Activated T-cell treated with anti-CD3 and anti-CD28 coated beads, Interleukin-2, amount 50 U/mL, for 72 hours (primary cell): Measurements from ENCODE around the gene ELL3. TPM values are rescaled to one million over a fixed set of nuclear protein-coding genes. Genes with fewer than 3 reads are reported as not detected.

Source experiments
- ATAC-seq, 2 donors: fragments of 150-1000 bp; cut with Tn5 transposase; replicated peaks in 1 of 2; 2 replicates each; pipeline ENCODE4 v1.10.0; 2021; ENCODE audit warnings: moderate library complexity in 2 of 2, mild to moderate bottlenecking in 1 of 2
- DNase-seq, 2 donors: peaks; one replicate each; pipeline ENCODE4 v3.0.0; 2021 to 2022; ENCODE audit warnings: mixed read lengths in 1 of 2
- H3K27ac Mint-ChIP-seq: one replicate; pipeline ENCODE4 v1.8.0; 2022; ENCODE audit warnings: mild to moderate bottlenecking, moderate library complexity, mixed read lengths
- H3K27me3 Mint-ChIP-seq: one replicate; pipeline ENCODE4 v1.8.0; 2022; ENCODE audit warnings: low read depth, mixed read lengths
- H3K36me3 Mint-ChIP-seq, 2 donors: one replicate each; pipeline ENCODE4 v1.8.0; 2022; ENCODE audit warnings: mixed read lengths in 2 of 2, mild to moderate bottlenecking in 1 of 2; ENCODE audit not compliant: insufficient read depth in 2 of 2
- H3K4me1 Mint-ChIP-seq: one replicate; pipeline ENCODE4 v1.8.0; 2022; ENCODE audit warnings: low read depth, mixed read lengths
- H3K4me3 Mint-ChIP-seq, 2 donors: one replicate each; pipeline ENCODE4 v1.8.0; 2022; ENCODE audit warnings: mild to moderate bottlenecking in 2 of 2, mixed read lengths in 2 of 2, moderate library complexity in 2 of 2
- H3K9me3 Mint-ChIP-seq, 2 donors: one replicate each; pipeline ENCODE4 v1.8.0; 2022; ENCODE audit warnings: mixed read lengths in 2 of 2
- total RNA-seq, 2 donors: library from RNA; stranded (reverse); gene quantifications; one replicate each; pipeline ENCODE4 v1.2.3, GENCODE V29; 2022

ELL3 gene
- total RNA-seq, 2 donors from 2014 or later: 2.2 to 4.3 TPM

DNA sequence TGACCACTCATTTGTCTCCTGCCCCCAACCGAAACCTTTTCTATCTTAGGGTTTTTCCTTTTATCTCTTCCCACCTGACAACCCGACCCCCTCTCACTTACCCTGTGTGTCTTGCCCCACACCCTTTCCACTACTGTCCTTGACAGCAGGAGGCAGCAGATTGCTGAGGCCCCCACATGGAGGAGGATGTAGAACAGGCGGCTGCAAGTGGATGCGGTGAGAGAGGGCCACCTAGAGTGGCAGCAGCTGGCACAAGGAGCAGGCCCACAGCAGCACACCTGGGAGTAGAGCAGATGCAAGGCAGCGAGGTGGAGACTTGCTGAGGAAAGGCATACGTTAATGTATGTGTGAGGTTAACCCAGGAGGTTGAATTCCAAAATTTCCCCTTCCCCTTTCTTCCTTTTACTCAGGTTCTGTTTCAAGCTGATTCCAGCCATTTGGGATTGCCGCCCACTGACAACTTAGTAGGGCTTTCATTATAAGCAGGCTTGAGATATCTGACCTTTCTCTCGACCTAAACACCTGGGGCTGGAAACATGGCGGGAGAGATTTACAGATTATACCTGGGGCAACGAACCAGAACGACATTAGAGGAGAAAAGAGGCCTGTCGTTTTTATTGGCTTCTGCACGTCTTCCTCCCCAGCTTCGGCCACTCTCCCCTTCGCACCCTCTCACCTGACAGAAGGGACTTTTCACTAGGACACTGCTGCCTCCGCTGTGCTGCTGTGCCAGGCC is 22.6 kb upstream of the ELL3 start:
- Mint-ChIP-seq H3K36me3 (peaks cover 12 to 42% of the 10 kb centered on the region in 2 donors), H3K27ac (no peak overlapping the region), H3K4me1 (peaks cover 57% of the 10 kb centered on the region), H3K9me3 (no peaks in the 10 kb centered on the region), H3K27me3 (no peaks in the 10 kb centered on the region), H3K4me3 (peak overlapping the region; percentile 20 to 91)
- ATAC-seq (no peak), DNase-seq (no peak)

DNA sequence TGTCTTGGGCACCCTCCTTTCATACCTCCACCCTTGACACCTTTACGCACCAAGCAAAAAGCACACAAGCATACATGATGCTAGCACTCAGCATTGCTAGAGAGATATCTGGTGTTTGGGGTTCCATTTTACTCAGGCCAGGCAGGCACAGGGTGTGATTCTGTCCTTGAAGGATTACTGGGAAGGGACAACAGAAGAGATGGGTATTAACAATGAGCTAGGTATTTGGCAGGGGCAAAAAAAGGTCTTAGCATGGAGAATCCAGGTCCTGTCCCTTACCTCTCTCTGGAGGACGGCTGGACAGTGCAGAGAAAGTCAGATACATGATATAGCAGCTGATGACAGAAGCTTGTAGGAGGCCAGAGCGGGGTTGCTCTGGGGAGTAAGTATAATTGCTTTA is 19.8 kb upstream of the ELL3 start:
- no peaks in the 10 kb centered on the region for H3K9me3 Mint-ChIP-seq
- H3K36me3 Mint-ChIP-seq: peaks cover 21 to 48% of the 10 kb centered on the region in 2 donors
- H3K4me3 Mint-ChIP-seq: no peak overlapping the region
- H3K27ac Mint-ChIP-seq: peak overlapping the region; percentile 27
- no peak for ATAC-seq
- no peaks in the 10 kb centered on the region for H3K27me3 Mint-ChIP-seq
- DNase-seq: no peak
- H3K4me1 Mint-ChIP-seq: peaks cover 68% of the 10 kb centered on the region

DNA sequence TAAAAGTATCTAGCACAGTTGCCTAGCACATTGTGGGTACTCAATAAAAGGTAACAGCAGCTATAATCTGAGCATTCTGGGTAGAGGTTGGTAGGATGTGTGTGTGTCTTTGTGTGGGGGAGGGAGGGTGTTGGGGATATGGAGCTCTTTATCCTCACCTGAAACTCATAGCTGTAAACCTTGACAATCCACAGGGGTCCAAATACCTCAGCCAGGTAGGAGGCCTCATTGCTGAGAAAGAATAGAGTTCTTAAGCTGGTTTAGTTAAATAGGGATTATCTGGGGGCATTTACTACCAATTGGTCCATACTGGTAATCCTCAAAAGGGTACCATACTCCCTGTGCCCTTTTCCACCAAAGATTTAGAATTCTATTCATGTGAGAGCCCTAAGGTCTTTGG is 19.2 kb upstream of the ELL3 start:
- Mint-ChIP-seq H3K4me1 (peaks cover 67% of the 10 kb centered on the region), H3K27me3 (no peaks in the 10 kb centered on the region), H3K9me3 (no peaks in the 10 kb centered on the region), H3K36me3 (peaks cover 21 to 42% of the 10 kb centered on the region in 2 donors), H3K4me3 (no peak overlapping the region), H3K27ac (no peak overlapping the region)
- no peak for ATAC-seq
- DNase-seq: no peak

DNA sequence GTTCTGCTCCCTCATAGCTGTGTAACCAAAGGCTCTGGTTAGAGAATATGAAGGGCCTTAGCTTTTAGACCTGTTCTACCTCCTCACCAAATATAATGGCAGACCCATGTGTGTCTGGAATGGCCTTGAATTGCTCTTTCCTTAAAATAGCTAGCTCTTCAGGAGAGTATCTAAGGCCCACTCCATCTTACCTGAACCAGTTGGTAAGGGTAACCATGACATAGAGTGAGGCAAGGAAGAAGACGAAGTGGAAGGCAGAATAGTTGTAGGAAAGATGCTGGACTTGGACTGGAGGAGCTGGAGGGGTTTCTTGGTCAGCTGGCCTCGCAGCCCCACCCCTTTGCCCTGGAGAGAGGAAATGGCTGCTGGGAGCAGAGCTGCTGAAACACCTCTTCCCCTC is 18.4 kb upstream of the ELL3 start:
- no peak overlapping the region for H3K27ac Mint-ChIP-seq

DNA sequence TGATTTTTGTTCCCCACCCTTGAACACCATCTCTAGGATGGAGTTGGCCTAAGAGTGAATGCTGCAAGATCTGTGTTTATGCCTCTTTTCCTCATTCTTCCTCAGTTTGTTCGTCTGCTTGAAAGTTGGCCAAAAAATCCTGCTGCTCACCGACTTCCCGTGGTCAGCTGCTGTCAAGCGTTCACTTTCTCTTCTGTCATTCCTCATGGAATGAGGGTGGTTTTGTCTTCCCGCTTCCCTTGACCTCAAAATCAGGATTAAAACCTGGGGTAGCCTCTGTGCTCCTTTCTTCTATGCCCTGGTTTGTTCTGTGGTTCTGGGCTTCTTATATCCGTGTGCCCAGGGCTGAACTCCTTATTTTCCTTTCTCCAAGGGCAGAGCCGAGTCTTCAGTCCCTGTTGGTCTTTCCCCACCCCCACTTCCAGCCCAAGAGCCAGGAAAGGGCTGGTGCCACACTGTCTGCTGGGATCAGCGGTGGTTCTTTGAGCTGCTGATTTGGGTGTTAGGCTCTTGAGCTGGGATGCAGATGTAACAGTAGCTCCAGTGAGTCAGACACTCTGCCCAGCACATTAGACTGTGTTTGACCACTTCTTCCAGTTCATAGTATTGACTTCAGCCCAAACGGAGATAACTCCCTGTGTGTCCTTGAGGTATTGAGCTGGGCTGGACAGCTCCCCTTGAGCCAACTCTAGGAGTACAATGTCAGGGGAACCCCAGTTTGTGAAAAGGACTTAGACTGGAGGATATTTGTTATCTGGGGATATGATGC is 17.7 kb upstream of the ELL3 start:
- H3K27ac Mint-ChIP-seq: peak overlapping the region; percentile 97
- H3K4me3 Mint-ChIP-seq: peak overlapping the region; percentile 97
- H3K9me3 Mint-ChIP-seq: no peaks in the 10 kb centered on the region
- peaks cover 19 to 32% of the 10 kb centered on the region in 2 donors for H3K36me3 Mint-ChIP-seq
- DNase-seq (no peak), ATAC-seq (no peak)
- H3K4me1 Mint-ChIP-seq: peaks cover 57% of the 10 kb centered on the region
- H3K27me3 Mint-ChIP-seq: no peaks in the 10 kb centered on the region

More for the DNA sequence above, 18.4 kb upstream of the ELL3 start:
- DNase-seq: no peak
- Mint-ChIP-seq H3K36me3 (peaks cover 19 to 37% of the 10 kb centered on the region in 2 donors), H3K27me3 (no peaks in the 10 kb centered on the region), H3K4me3 (no peak overlapping the region), H3K4me1 (peaks cover 65% of the 10 kb centered on the region), H3K9me3 (no peaks in the 10 kb centered on the region)
- no peak for ATAC-seq

DNA sequence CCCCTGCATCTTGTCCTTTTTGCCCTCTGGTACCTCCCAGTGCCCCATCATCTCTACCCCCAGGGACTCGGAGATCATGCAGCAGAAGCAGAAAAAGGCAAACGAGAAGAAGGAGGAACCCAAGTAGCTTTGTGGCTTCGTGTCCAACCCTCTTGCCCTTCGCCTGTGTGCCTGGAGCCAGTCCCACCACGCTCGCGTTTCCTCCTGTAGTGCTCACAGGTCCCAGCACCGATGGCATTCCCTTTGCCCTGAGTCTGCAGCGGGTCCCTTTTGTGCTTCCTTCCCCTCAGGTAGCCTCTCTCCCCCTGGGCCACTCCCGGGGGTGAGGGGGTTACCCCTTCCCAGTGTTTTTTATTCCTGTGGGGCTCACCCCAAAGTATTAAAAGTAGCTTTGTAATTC is 16.9 kb upstream of the ELL3 start:
- H3K9me3 Mint-ChIP-seq: no peaks in the 10 kb centered on the region
- peak overlapping the region; percentile 97 for H3K27ac Mint-ChIP-seq
- peak overlapping the region; percentile 97 for H3K4me3 Mint-ChIP-seq
- H3K36me3 Mint-ChIP-seq: peaks cover 19 to 29% of the 10 kb centered on the region in 2 donors
- DNase-seq (no peak), ATAC-seq (no peak)
- H3K27me3 Mint-ChIP-seq: no peaks in the 10 kb centered on the region
- H3K4me1 Mint-ChIP-seq: peaks cover 49% of the 10 kb centered on the region

DNA sequence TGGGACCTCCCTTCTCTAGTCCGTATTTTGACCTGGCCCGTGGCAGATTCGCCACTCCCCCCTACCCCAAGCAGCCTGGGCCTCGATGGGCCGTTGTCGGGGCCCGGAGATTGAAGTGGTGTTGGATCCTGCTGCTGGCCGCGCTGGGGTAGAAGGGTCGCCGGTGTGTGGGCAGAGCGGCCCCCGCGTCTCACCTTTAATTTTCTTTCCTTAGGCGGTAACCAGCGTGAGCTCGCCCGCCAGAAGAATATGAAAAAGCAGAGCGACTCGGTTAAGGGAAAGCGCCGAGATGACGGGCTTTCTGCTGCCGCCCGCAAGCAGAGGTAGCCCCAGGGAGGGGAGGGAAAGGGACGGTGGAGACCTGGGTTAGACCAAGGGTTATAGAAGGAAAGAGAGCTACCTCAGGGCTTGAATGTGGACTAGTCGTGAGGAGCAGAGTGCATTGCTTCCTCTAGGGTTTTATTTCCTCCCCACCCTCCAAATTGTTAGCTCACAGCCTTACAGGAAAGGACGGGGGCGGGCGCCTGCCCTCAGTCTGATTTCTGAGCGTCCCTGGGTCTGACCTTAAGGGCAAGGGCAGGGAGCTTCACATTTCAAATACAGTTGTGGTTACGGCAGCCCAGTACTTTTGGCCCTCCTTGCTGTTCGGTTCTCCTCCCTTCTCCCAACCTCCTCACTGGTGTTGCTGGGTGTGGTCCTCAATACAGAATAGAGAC is 16.2 kb upstream of the ELL3 start:
- ATAC-seq (no peak), DNase-seq (peak; percentile 40 to 44)
- H3K36me3 Mint-ChIP-seq: peaks cover 16 to 29% of the 10 kb centered on the region in 2 donors
- peaks cover 43% of the 10 kb centered on the region for H3K4me1 Mint-ChIP-seq
- H3K4me3 Mint-ChIP-seq: peak overlapping the region; percentile 97
- peak overlapping the region; percentile 97 for H3K27ac Mint-ChIP-seq
- no peaks in the 10 kb centered on the region for H3K27me3 Mint-ChIP-seq
- H3K9me3 Mint-ChIP-seq: no peaks in the 10 kb centered on the region

DNA sequence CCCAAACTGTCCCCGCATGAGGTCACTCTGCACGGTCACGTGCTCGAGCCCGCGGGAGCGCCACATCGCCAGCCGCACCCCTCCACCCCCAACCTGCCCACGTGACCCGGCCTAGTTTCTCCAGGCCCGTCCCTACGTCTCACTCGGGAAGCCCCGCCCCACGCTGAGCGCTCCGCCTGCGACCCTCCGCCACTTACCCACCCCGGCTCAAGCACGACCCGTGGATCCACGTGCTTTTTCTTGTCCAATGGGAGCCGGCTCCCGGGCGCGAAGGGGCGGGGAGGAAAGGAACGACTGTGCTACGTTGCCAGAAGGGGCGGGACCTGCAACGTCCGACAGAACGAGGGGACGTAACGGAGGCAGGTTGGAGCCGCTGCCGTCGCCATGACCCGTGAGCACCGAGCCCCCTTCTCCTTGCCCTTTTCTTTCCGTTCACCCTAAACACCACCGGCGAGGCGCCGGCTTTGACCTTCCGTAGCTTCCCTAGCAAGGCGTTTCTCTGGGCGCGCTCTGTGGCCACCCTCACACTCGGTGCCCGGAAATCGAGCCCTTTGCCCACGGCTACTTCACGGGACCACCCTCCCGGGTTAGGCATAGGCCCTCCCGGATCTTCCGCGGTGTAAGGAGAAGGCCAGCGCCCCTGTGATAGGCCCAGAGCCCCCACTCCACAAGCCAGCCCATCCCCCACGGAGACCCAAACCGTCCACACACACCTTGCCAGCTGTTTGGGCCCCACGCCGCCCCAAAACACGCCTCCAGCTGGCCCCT is 15.4 kb upstream of the ELL3 start, which contains the start of gene SERF2:
Gene SERF2 (plus strand): TSS at position 328 of the 768 bp plus-strand sequence. CDS start 57 bp downstream, at position 385.
- Mint-ChIP-seq H3K4me3 (peak within 1 kb of the TSS; percentile 97), H3K4me1 (peaks cover 43% of the 10 kb centered on the region), H3K36me3 (peaks cover 16 to 29% of the 10 kb centered on the region in 2 donors), H3K27me3 (no peaks in the 10 kb centered on the region), H3K27ac (peak within 1 kb of the TSS; percentile 97), H3K9me3 (no peaks in the 10 kb centered on the region)
- DNase-seq (peak; percentile 100), ATAC-seq (peak; percentile 95 to 97)

DNA sequence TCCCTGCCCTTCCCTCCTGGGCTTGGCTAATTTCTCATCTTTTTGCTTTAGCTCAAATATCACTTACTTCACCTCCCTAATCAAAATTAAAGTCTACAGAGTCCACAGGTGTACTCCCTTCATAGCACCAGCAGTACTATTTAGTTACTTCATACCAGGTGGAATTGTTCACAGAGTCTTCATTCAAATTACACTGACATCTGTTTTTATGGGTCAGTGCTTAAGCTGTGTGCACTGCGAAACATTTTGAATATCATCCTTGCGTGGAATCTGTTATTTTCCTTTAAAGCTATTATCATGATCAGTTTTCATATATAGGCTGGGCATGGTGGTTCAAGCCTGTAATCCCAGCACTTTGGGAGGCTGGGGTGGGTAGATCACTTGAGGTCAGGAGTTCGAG is 12.6 kb upstream of the ELL3 start:
- DNase-seq (no peak), ATAC-seq (no peak)
- H3K4me1 Mint-ChIP-seq: peaks cover 20% of the 10 kb centered on the region
- no peak overlapping the region for H3K27ac Mint-ChIP-seq
- no peaks in the 10 kb centered on the region for H3K9me3 Mint-ChIP-seq
- no peak overlapping the region for H3K4me3 Mint-ChIP-seq
- peaks cover 12 to 15% of the 10 kb centered on the region in 2 donors for H3K36me3 Mint-ChIP-seq
- no peaks in the 10 kb centered on the region for H3K27me3 Mint-ChIP-seq

DNA sequence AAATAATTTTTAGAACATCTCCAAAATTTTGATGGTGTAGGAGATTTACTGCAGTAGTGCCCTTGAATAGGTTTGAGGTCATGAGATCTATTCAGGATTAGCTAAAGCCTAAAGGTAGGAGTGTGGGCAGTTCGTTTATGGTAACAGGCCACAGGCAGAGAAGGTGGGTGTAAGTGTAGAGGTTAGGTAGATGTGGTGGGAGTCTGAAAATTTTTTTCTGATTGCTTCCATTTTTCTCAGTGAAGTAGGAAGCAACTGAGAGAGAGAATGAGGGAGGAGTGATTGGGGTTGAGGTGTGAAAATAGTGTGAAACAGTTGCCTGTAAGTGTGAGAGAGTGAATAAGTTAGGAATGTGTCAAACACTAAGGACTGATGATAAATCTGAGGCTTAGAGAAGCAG is 2.2 kb upstream of the ELL3 start:
- H3K4me3 Mint-ChIP-seq: peak overlapping the region; percentile 14 to 15
- no peak overlapping the region for H3K27ac Mint-ChIP-seq

DNA sequence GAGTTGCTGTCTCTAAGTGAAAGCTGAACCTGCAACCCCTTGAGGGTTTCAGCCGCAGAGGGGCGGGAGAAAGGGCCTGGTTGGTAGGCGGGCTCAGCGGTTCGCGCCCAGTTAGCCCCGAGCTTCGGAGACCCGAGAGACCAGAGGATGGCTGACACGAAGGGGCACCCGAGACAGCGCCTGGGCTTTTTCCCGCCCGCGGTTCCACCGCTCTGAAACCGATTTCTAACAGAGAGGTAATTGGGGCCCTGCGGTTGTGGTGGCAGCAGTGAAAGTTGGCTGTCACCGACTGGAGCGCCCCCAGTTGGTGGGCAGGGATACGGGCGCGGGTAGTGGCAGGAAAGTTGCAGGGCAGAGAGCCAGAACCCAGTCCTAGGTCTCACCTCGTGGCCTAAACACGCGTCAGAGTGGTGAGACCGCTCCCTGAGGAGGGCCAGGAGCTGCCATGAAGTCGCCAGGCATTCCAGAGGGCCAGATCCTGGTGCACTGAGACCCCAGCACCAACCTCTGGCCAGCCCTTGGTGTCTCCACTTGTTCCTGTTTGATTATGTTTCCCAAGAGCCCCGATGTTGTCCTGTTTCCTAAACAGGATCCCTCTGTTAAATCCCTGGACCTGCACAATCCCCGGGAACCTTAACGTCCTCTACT is 625 bp upstream of the ELL3 start:
- ATAC-seq: peak; percentile 85 to 90
- H3K4me3 Mint-ChIP-seq: peak overlapping the region; percentile 84 to 98
- H3K27me3 Mint-ChIP-seq: no peaks in the 10 kb centered on the region
- peaks cover 36% of the 10 kb centered on the region for H3K4me1 Mint-ChIP-seq
- peak; percentile 86 to 93 for DNase-seq
- H3K27ac Mint-ChIP-seq: peak overlapping the region; percentile 87
- no peaks in the 10 kb centered on the region for H3K9me3 Mint-ChIP-seq
- H3K36me3 Mint-ChIP-seq: no peaks in the 10 kb centered on the region

More for the DNA sequence above, 2.2 kb upstream of the ELL3 start:
- no peak for DNase-seq
- Mint-ChIP-seq H3K4me1 (peaks cover 36% of the 10 kb centered on the region), H3K9me3 (no peaks in the 10 kb centered on the region), H3K36me3 (no peaks in the 10 kb centered on the region), H3K27me3 (no peaks in the 10 kb centered on the region)
- no peak for ATAC-seq

DNA sequence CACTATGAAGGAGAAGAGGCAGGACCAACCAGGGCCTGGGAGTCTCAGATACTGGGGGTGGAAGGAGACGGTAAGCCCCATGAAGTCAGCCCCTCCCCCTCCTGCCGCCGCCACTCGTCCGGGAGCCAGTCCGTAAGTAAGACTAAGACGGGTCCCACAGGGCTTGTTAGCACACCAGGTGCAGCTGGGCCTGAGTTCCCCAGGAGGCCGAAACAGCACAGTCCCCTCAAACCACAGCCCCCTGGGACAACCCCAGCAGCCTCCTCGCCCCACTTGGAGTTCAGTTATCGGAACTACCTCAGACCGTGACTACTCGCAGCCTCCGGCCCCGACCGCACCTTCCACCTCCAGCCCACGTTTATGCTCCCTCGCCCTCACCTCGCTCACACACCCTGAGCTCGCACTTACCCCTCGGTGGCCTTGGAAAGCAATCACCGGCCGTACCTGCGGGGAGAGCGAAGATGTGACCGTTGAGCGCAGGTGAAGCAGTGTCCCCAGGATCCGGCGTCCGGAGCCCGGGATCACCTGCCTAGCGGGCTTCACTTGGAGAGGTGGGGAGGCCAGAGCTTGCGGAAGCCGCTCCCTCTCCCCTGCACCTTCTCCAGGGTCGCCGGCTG is 557 bp downstream of the ELL3 start:
- DNase-seq: peak; percentile 20 to 33
- Mint-ChIP-seq H3K27ac (no peak overlapping the region), H3K4me1 (peaks cover 36% of the 10 kb centered on the region), H3K9me3 (no peaks in the 10 kb centered on the region), H3K27me3 (no peaks in the 10 kb centered on the region), H3K36me3 (peaks cover 0 to 2% of the 10 kb centered on the region in 2 donors), H3K4me3 (peak overlapping the region; percentile 84 to 98)
- ATAC-seq: peak in 1 of 2 donors; percentile 3
